ENCODE measurements around the gene CSRP2.

CSRP2 gene

GRCh38 chr12:76891609-76892008 lies 12.8 kb upstream of the CSRP2 start:
- DNase-seq (ENCODE audit: low read depth) = no peak

- peak; percentile 50 for DNase-seq (ENCODE audit: low read depth)
These were observed 11.6 kb upstream of the CSRP2 start for GRCh38 chr12:76890151-76891143.

- no peak for DNase-seq (ENCODE audit: low read depth)
These were observed 10.0 kb upstream of the CSRP2 start for GRCh38 chr12:76888775-76889174.

GRCh38 chr12:76883811-76884210 lies 5.0 kb upstream of the CSRP2 start:
- no peak for DNase-seq (ENCODE audit: low read depth)

- no peak for DNase-seq (ENCODE audit: low read depth)
These were observed 4.3 kb upstream of the CSRP2 start for GRCh38 chr12:76883151-76883550.

- DNase-seq (ENCODE audit: low read depth) = no peak
These were observed 3.5 kb upstream of the CSRP2 start for GRCh38 chr12:76882367-76882766.

GRCh38 chr12:76881142-76881541 lies 2.3 kb upstream of the CSRP2 start:
- DNase-seq (ENCODE audit: low read depth) = no peak

GRCh38 chr12:76880519-76881023 lies 1.8 kb upstream of the CSRP2 start:
- DNase-seq (ENCODE audit: low read depth) = no peak

- DNase-seq (ENCODE audit: low read depth) = no peak
These were observed 1.1 kb upstream of the CSRP2 start for GRCh38 chr12:76879710-76880518.

- DNase-seq (ENCODE audit: low read depth) = no peak
These were observed 520 bp downstream of the CSRP2 start for GRCh38 chr12:76878099-76878898.

- DNase-seq (ENCODE audit: low read depth) = no peak
These were observed 2.1 kb downstream of the CSRP2 start for GRCh38 chr12:76876696-76877229.

- no peak for DNase-seq (ENCODE audit: low read depth)
These were observed 4.2 kb downstream of the CSRP2 start for GRCh38 chr12:76874491-76875190.

GRCh38 chr12:76874027-76874426 lies 4.8 kb downstream of the CSRP2 start:
- DNase-seq (ENCODE audit: low read depth) = no peak

GRCh38 chr12:76872415-76872814 lies 6.4 kb downstream of the CSRP2 start:
- DNase-seq (ENCODE audit: low read depth) = no peak

GRCh38 chr12:76871742-76872141 lies 7.1 kb downstream of the CSRP2 start:
- DNase-seq (ENCODE audit: low read depth) = no peak

GRCh38 chr12:76871082-76871481 lies 7.7 kb downstream of the CSRP2 start:
- DNase-seq (ENCODE audit: low read depth) = no peak

- no peak for DNase-seq (ENCODE audit: low read depth)
These were observed 12.1 kb downstream of the CSRP2 start for GRCh38 chr12:76866726-76867125.

GRCh38 chr12:76866151-76866567 lies 12.7 kb downstream of the CSRP2 start:
- DNase-seq (ENCODE audit: low read depth) = no peak

GRCh38 chr12:76864791-76865400 lies 13.9 kb downstream of the CSRP2 start:
- DNase-seq (ENCODE audit: low read depth) = no peak

- DNase-seq (ENCODE audit: low read depth) = no peak
These were observed 15.0 kb downstream of the CSRP2 start for GRCh38 chr12:76863837-76864236.
